Muscle layer of duodenum (tissue), 2 donors: ENCODE measurements around the gene C11orf65.

ENCODE experiments used
- H3K27ac ChIP-seq: one replicate; pipeline ENCODE4 v1.7.0; 2013; ENCODE audit warnings: mild to moderate bottlenecking, low read length
- H3K27me3 ChIP-seq: one replicate; pipeline ENCODE4 v1.7.0; 2013; ENCODE audit warnings: low read depth, mild to moderate bottlenecking, control low read depth, low read length
- H3K36me3 ChIP-seq, 2 donors: one replicate each; pipeline ENCODE4 v1.7.0; 2013; ENCODE audit warnings: low read length in 2 of 2, control low read depth in 1 of 2, mild to moderate bottlenecking in 1 of 2; ENCODE audit not compliant: insufficient read depth in 2 of 2, control insufficient read depth in 1 of 2
- H3K4me1 ChIP-seq, 2 donors: one replicate each; pipeline ENCODE4 v1.7.0; 2013; ENCODE audit warnings: low read length in 2 of 2, mild to moderate bottlenecking in 2 of 2, control low read depth in 1 of 2, moderate library complexity in 1 of 2; ENCODE audit not compliant: insufficient read depth in 2 of 2, control insufficient read depth in 1 of 2
- H3K4me3 ChIP-seq, 2 donors: one replicate each; pipeline ENCODE4 v1.7.0; 2013; ENCODE audit warnings: low read length in 2 of 2, low read depth in 1 of 2, mild to moderate bottlenecking in 1 of 2
- H3K9me3 ChIP-seq, 2 donors: one replicate each; pipeline ENCODE4 v1.7.0; 2013; ENCODE audit warnings: low read length in 2 of 2, control low read depth in 1 of 2, mild to moderate bottlenecking in 1 of 2; ENCODE audit not compliant: control insufficient read depth in 1 of 2
- donor health status: healthy.

Gene C11orf65

GRCh38 chr11:108497317-108498045 is 30.2 kb upstream of the C11orf65 start:
- no peaks in the 10 kb centered on the region for H3K36me3 ChIP-seq
- peak overlapping the region; percentile 99 for H3K27ac ChIP-seq
- no peaks in the 10 kb centered on the region for H3K27me3 ChIP-seq
- no peaks in the 10 kb centered on the region for H3K9me3 ChIP-seq
- peaks cover 6 to 8% of the 10 kb centered on the region in 2 donors for H3K4me1 ChIP-seq
- peak overlapping the region; percentile 81 to 82 for H3K4me3 ChIP-seq

GRCh38 chr11:108496643-108497256 is 29.4 kb upstream of the C11orf65 start:
- Histone ChIP-seq H3K27ac (peak overlapping the region; percentile 99), H3K4me3 (peak overlapping the region; percentile 81 to 82), H3K36me3 (no peaks in the 10 kb centered on the region), H3K27me3 (no peaks in the 10 kb centered on the region), H3K4me1 (peaks cover 6 to 8% of the 10 kb centered on the region in 2 donors), H3K9me3 (no peaks in the 10 kb centered on the region)

- H3K36me3 ChIP-seq: peaks cover 4 to 6% of the 10 kb centered on the region in 2 donors
- no peaks in the 10 kb centered on the region for H3K27me3 ChIP-seq
- peaks cover 6 to 8% of the 10 kb centered on the region in 2 donors for H3K4me1 ChIP-seq
- no peak overlapping the region for H3K4me3 ChIP-seq
- no peak overlapping the region for H3K27ac ChIP-seq
- H3K9me3 ChIP-seq: no peaks in the 10 kb centered on the region
Observed at GRCh38 chr11:108495326-108495725, 28.0 kb upstream of the C11orf65 start.

- Histone ChIP-seq H3K4me3 (no peak overlapping the region), H3K9me3 (no peaks in the 10 kb centered on the region), H3K27me3 (no peaks in the 10 kb centered on the region), H3K27ac (no peak overlapping the region), H3K36me3 (peaks cover 4 to 17% of the 10 kb centered on the region in 2 donors), H3K4me1 (peaks cover 6 to 8% of the 10 kb centered on the region in 2 donors)
Observed at GRCh38 chr11:108494182-108494581, 26.9 kb upstream of the C11orf65 start.

GRCh38 chr11:108491936-108492335 is 24.6 kb upstream of the C11orf65 start:
- peaks cover 5 to 6% of the 10 kb centered on the region in 2 donors for H3K4me1 ChIP-seq
- H3K27me3 ChIP-seq: no peaks in the 10 kb centered on the region
- H3K36me3 ChIP-seq: peaks cover 4 to 25% of the 10 kb centered on the region in 2 donors

GRCh38 chr11:108486828-108487227 is 19.5 kb upstream of the C11orf65 start:
- peaks cover 14 to 56% of the 10 kb centered on the region in 2 donors for H3K36me3 ChIP-seq
- no peaks in the 10 kb centered on the region for H3K9me3 ChIP-seq
- H3K27me3 ChIP-seq: no peaks in the 10 kb centered on the region
- H3K4me3 ChIP-seq: no peak overlapping the region
- H3K27ac ChIP-seq: no peak overlapping the region
- no peaks in the 10 kb centered on the region for H3K4me1 ChIP-seq

More at GRCh38 chr11:108491936-108492335, 24.6 kb upstream of the C11orf65 start:
- no peaks in the 10 kb centered on the region for H3K9me3 ChIP-seq
- no peak overlapping the region for H3K4me3 ChIP-seq
- H3K27ac ChIP-seq: no peak overlapping the region

DNA sequence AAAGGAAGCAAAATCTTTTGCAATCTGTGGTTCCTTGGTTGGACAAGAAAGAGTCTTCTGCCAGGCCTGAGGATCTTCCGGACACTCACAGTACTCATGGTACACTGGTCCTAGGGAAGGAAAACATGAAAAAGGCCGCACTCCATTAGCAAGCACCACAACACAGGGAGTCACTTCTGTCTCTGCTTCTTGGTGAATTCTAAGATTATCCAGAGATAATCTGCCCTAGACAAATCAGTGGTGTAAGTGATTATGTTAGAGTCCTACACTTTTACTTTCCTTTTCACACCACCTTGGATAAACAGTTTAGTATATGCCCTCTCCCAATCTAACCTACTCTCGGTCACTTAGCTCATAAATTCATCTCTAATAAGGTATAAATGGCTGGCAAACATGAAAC is 19.0 kb upstream of the C11orf65 start:
- no peak overlapping the region for H3K4me3 ChIP-seq
- no peaks in the 10 kb centered on the region for H3K4me1 ChIP-seq
- H3K9me3 ChIP-seq: no peaks in the 10 kb centered on the region
- H3K27ac ChIP-seq: no peak overlapping the region
- H3K27me3 ChIP-seq: no peaks in the 10 kb centered on the region
- peaks cover 15 to 59% of the 10 kb centered on the region in 2 donors for H3K36me3 ChIP-seq

DNA sequence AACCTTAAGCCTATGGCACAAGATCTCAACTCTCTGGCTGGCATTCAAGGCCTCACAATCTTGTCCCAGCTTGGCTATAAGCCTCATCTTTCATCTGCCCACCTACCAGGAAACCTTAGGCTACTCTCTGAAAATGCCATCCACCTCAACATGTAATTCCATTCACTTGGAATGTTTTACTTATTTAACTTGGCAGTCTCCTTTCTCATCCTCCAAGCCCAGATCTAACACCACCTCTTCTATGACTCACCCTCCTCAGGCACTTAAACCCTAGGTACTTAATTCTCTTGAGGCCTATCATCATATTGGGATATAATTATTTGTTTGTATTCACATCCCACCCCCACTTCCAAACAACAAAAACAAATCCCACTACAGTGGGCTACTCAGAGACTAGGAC is 15.8 kb upstream of the C11orf65 start:
- Histone ChIP-seq H3K4me3 (no peak overlapping the region), H3K4me1 (no peaks in the 10 kb centered on the region), H3K27me3 (no peaks in the 10 kb centered on the region), H3K27ac (no peak overlapping the region), H3K36me3 (peaks cover 19 to 52% of the 10 kb centered on the region in 2 donors), H3K9me3 (no peaks in the 10 kb centered on the region)

DNA sequence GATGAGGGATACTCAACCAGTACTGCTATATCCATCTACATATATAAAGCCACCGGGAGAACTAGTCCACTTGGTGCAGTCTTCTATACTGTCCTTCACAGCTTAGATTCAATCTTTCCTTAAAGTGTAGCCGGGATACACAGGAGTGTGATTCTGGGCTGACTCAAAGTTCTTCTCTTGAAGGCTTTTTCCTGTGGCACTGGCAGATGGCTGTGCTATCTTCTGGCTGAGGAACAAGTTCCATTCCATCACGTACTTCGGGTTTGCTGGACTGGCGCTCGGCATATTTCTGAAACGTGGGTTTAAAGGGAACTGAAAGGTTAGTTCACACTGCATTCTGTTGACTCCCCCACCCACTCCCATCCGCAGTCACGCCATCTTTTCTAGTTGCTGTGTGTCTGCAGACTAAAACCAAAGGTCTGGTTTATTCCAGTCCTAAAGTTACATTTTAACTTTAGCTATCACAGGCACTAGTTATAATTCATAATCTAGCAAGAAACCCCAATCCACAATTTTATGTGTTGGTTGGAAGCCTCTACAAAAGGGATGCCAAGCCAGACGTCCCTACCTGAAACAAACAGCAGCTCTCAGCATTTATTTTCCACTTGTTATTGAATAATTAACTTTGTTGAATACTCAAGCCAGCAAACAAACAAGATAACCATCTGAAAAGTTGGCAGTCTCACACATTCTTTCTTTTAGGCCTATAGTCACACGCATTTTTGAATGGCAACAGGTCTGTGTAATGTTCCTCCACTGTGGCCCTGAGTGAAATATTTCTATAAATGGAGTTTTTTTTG is 7.5 kb upstream of the C11orf65 start:
- Histone ChIP-seq H3K9me3 (no peaks in the 10 kb centered on the region), H3K27me3 (no peaks in the 10 kb centered on the region), H3K4me3 (no peak overlapping the region)

DNA sequence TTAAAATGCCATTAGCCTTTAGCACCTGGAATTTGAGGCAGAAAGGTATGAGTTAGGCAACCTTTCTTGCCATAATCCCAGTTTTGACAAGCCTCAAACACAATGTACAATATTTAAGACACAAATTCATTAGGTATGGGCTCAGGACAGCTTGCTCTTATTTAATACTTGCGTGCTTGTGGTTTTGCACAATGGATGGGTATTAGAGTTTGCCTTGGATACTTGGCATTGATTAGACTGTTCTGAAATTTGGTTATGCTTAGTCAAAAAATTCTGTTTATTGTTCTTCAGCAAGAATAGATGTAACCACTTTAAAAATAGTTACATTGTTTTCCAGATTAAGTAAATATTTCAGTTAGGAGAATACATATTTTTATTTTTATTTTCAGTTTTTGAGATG is 5.4 kb upstream of the C11orf65 start:
- H3K27ac ChIP-seq: no peak overlapping the region
- H3K36me3 ChIP-seq: peaks cover 20 to 33% of the 10 kb centered on the region in 2 donors

More for the DNA sequence above, 7.5 kb upstream of the C11orf65 start:
- Histone ChIP-seq H3K27ac (no peak overlapping the region), H3K4me1 (no peaks in the 10 kb centered on the region), H3K36me3 (peaks cover 24 to 47% of the 10 kb centered on the region in 2 donors)

GRCh38 chr11:108468478-108468864 is 1.1 kb upstream of the C11orf65 start:
- no peaks in the 10 kb centered on the region for H3K27me3 ChIP-seq
- peaks cover 3 to 9% of the 10 kb centered on the region in 2 donors for H3K36me3 ChIP-seq
- no peak overlapping the region for H3K27ac ChIP-seq
- H3K9me3 ChIP-seq: no peaks in the 10 kb centered on the region
- no peak overlapping the region for H3K4me3 ChIP-seq
- H3K4me1 ChIP-seq: peaks cover 0 to 4% of the 10 kb centered on the region in 2 donors

More for the DNA sequence above, 5.4 kb upstream of the C11orf65 start:
- Histone ChIP-seq H3K27me3 (no peaks in the 10 kb centered on the region), H3K9me3 (no peaks in the 10 kb centered on the region), H3K4me3 (no peak overlapping the region), H3K4me1 (no peaks in the 10 kb centered on the region)
